Measurements from ENCODE around the gene HSFX3. TPM values are rescaled to one million over a fixed set of nuclear protein-coding genes. Genes with fewer than 3 reads are reported as not detected.

Gene HSFX3
- total and polyA plus RNA-seq, 8 donors = not detected

- DNase-seq = no peak
- 73 to 89% methylated on average over 5 of the region's 5 CpGs for WGBS, 2 donors
- intact Hi-C loops (cut with DNase I) = no loop called here
These were observed 38.6 kb downstream of the HSFX3 start for GRCh38 chrX:149511081-149511480.

GRCh38 chrX:149510386-149510785 is 39.3 kb downstream of the HSFX3 start:
- FAIRE-seq (no peak), ATAC-seq (no peak), DNase-seq (no peak)
- no peak for TF ChIP-seq CTCF (IDR thresholded peaks at IDR 0.05)
- intact Hi-C loops (cut with DNase I) = no loop called here
- peaks cover 0 to 4% (median 1%) of the 10 kb centered on the region in 4 donors for H3K27me3 ChIP-seq
- peaks cover 0 to 6% (median 0%) of the 10 kb centered on the region in 3 donors for H3K4me1 ChIP-seq
- WGBS, 2 donors = 19 to 29% methylated on average over 4 of the region's 4 CpGs
- H3K36me3 ChIP-seq = no peaks in the 10 kb centered on the region
- H3K27ac ChIP-seq = no peak overlapping the region
- no peaks in the 10 kb centered on the region for H3K9me3 ChIP-seq
- H3K4me3 ChIP-seq = no peak overlapping the region

More at GRCh38 chrX:149511081-149511480, 38.6 kb downstream of the HSFX3 start:
- Histone ChIP-seq H3K9me3 (no peaks in the 10 kb centered on the region), H3K4me1 (peaks cover 0 to 3% (median 0%) of the 10 kb centered on the region in 3 donors), H3K27ac (no peak overlapping the region), H3K27me3 (peaks cover 0 to 4% (median 1%) of the 10 kb centered on the region in 4 donors), H3K36me3 (no peaks in the 10 kb centered on the region), H3K4me3 (no peak overlapping the region)
- FAIRE-seq (no peak), ATAC-seq (no peak)
- no peak for TF ChIP-seq CTCF (IDR thresholded peaks at IDR 0.05)

- Histone ChIP-seq H3K4me3 (no peak overlapping the region), H3K4me1 (peaks cover 0 to 6% (median 0%) of the 10 kb centered on the region in 3 donors), H3K27me3 (peaks cover 0 to 4% (median 1%) of the 10 kb centered on the region in 4 donors), H3K36me3 (no peaks in the 10 kb centered on the region), H3K27ac (no peak overlapping the region), H3K9me3 (no peaks in the 10 kb centered on the region)
- WGBS, 2 donors = 51 to 74% methylated on average over 1 of the region's 1 CpG
- intact Hi-C loops (cut with DNase I) = no loop called here
- ATAC-seq = no peak
- no peak for DNase-seq
- no peak for TF ChIP-seq CTCF (IDR thresholded peaks at IDR 0.05)
- FAIRE-seq = no peak
These were observed 41.3 kb downstream of the HSFX3 start for GRCh38 chrX:149508467-149508866.

- H3K27me3 ChIP-seq = peaks cover 0 to 4% (median 1%) of the 10 kb centered on the region in 4 donors
- peaks cover 0 to 3% (median 0%) of the 10 kb centered on the region in 3 donors for H3K4me1 ChIP-seq
- TF ChIP-seq CTCF (IDR thresholded peaks at IDR 0.05) = no peak
- no peaks in the 10 kb centered on the region for H3K9me3 ChIP-seq
- DNase-seq (no peak), ATAC-seq (no peak), FAIRE-seq (no peak)
- H3K4me3 ChIP-seq = no peak overlapping the region
- H3K36me3 ChIP-seq = no peaks in the 10 kb centered on the region
- 84 to 98% methylated on average over 2 of the region's 2 CpGs for WGBS, 2 donors
- intact Hi-C loops (cut with DNase I) = no loop called here
- no peak overlapping the region for H3K27ac ChIP-seq
These were observed 43.4 kb downstream of the HSFX3 start for GRCh38 chrX:149506349-149506748.

- no peak for ATAC-seq
- WGBS, 2 donors = 74 to 81% methylated on average over 9 of the region's 9 CpGs
- Histone ChIP-seq H3K36me3 (no peaks in the 10 kb centered on the region), H3K4me1 (peaks cover 0 to 3% (median 0%) of the 10 kb centered on the region in 3 donors), H3K27me3 (peaks cover 0 to 4% (median 0%) of the 10 kb centered on the region in 4 donors), H3K9me3 (no peaks in the 10 kb centered on the region), H3K4me3 (peak overlapping the region in 2 of 4 donors; percentile 56), H3K27ac (peak overlapping the region in 2 of 4 donors; percentile 76 to 79)
- no peak for FAIRE-seq
- no peak for TF ChIP-seq CTCF (IDR thresholded peaks at IDR 0.05)
- intact Hi-C loops (cut with DNase I) = no loop called here
- DNase-seq = no peak
These were observed 44.1 kb downstream of the HSFX3 start for GRCh38 chrX:149505671-149506070.
